HEK293 (cell line): Measurements from ENCODE around the gene TUBGCP6.

Experiments
- CTCF ChIA-PET: fragments of 350-600 bp; formaldehyde crosslinking; extraction: SDS; loops from one replicate; lab custom pipeline; 2021; ENCODE audit warnings: antibody characterized with exemption; lab: Yijun Ruan, JAX
- POLR2A ChIA-PET: fragments of 300-600 bp; formaldehyde crosslinking; extraction: SDS; loops from one replicate; lab custom pipeline; 2020; ENCODE audit warnings: antibody characterized with exemption, inconsistent platforms; lab: Yijun Ruan, JAX
- H3K27ac ChIP-seq: fragments of 200-500 bp; sonication (Bioruptor generic); 2 replicates; pipeline ENCODE4 v1.5.1; 2014; ENCODE audit warnings: low read depth, low read length, control low read depth, inconsistent platforms; ENCODE audit errors: extremely low read depth
- H3K36me3 ChIP-seq, 2 experiments: fragments of 200-500 bp in 1 of 2; sonication (Bioruptor generic) in 1 of 2; 1 replicate in 1 of 2; 2 replicates in 1 of 2; pipeline ENCODE4 v1.5.1; 2014 to 2017; ENCODE audit warnings: inconsistent platforms in 2 of 2, low read length in 2 of 2; ENCODE audit not compliant: control insufficient read depth in 2 of 2, insufficient read depth in 1 of 2
- H3K4me1 ChIP-seq: fragments of 200-500 bp; sonication (Bioruptor generic); 2 replicates; pipeline ENCODE4 v1.5.1; 2014; ENCODE audit warnings: mild to moderate bottlenecking, low read length, inconsistent platforms; ENCODE audit not compliant: control insufficient read depth, insufficient read depth
- H3K4me3 ChIP-seq: 2 replicates; pipeline ENCODE4 v1.5.1; 2011; ENCODE audit warnings: low read depth, mild to moderate bottlenecking, control low read depth, low read length, moderate library complexity
- H3K9me3 ChIP-seq: fragments of 200-500 bp; sonication (Bioruptor generic); 2 replicates; pipeline ENCODE4 v1.5.1; 2014; ENCODE audit warnings: low read depth, low read length, inconsistent platforms; ENCODE audit not compliant: control insufficient read depth, insufficient read depth
- BCL11A ChIP-seq: fragments of 450-650 bp; formaldehyde crosslinking; IDR thresholded peaks from 2 replicates; pipeline ENCODE4 v1.5.1; 2016; ENCODE audit warnings: low read depth, missing biosample characterization, missing genetic modification characterization
- BCL11B ChIP-seq: fragments of 450-650 bp; formaldehyde crosslinking; IDR thresholded peaks from 2 replicates; pipeline ENCODE4 v1.5.1; 2016; ENCODE audit warnings: low read depth, missing biosample characterization, missing genetic modification characterization
- CTCF ChIP-seq: fragments of 450-650 bp; formaldehyde crosslinking; IDR thresholded peaks from 2 replicates; pipeline ENCODE4 v1.5.1; 2016; ENCODE audit warnings: missing biosample characterization, missing genetic modification characterization
- GLIS1 ChIP-seq: fragments of 450-650 bp; formaldehyde crosslinking; IDR thresholded peaks from 2 replicates; pipeline ENCODE4 v1.5.1; 2016; ENCODE audit warnings: missing biosample characterization, missing genetic modification characterization
- GLIS2 ChIP-seq: fragments of 450-650 bp; formaldehyde crosslinking; IDR thresholded peaks from 2 replicates; pipeline ENCODE4 v1.5.1; 2016; ENCODE audit warnings: missing biosample characterization, missing genetic modification characterization
- HIC1 ChIP-seq: fragments of 450-650 bp; formaldehyde crosslinking; IDR thresholded peaks from 2 replicates; pipeline ENCODE4 v1.5.1; 2016; ENCODE audit warnings: missing biosample characterization, missing genetic modification characterization
- MEIS1 ChIP-seq: sonication (generic); formaldehyde crosslinking; IDR thresholded peaks from 2 replicates; pipeline ENCODE4 v1.8.1; 2022; ENCODE audit warnings: missing genetic modification reagents, mild to moderate bottlenecking, borderline replicate concordance
- RBAK ChIP-seq: fragments of 450-650 bp; formaldehyde crosslinking; IDR thresholded peaks from 2 replicates; pipeline ENCODE4 v1.5.1; 2016; ENCODE audit warnings: missing biosample characterization, missing genetic modification characterization
- REPIN1 ChIP-seq: fragments of 450-650 bp; formaldehyde crosslinking; IDR thresholded peaks from 2 replicates; pipeline ENCODE4 v1.5.1; 2017; ENCODE audit warnings: missing biosample characterization, missing genetic modification characterization, low read depth
- ZBTB17 ChIP-seq: fragments of 450-650 bp; formaldehyde crosslinking; IDR thresholded peaks from 2 replicates; pipeline ENCODE4 v1.5.1; 2016; ENCODE audit warnings: missing biosample characterization, missing genetic modification characterization
- ZBTB21 ChIP-seq: fragments of 450-650 bp; formaldehyde crosslinking; IDR thresholded peaks from 2 replicates; pipeline ENCODE4 v1.5.1; 2017; ENCODE audit warnings: missing biosample characterization, missing genetic modification characterization
- ZBTB48 ChIP-seq: fragments of 450-650 bp; formaldehyde crosslinking; IDR thresholded peaks from 2 replicates; pipeline ENCODE4 v1.5.1; 2016; ENCODE audit warnings: missing biosample characterization, missing genetic modification characterization
- ZFP69B ChIP-seq: fragments of 450-650 bp; formaldehyde crosslinking; IDR thresholded peaks from 2 replicates; pipeline ENCODE4 v1.5.1; 2016; ENCODE audit warnings: missing biosample characterization, missing genetic modification characterization
- ZIC2 ChIP-seq: fragments of 450-650 bp; formaldehyde crosslinking; IDR thresholded peaks from 2 replicates; pipeline ENCODE4 v1.5.1; 2016; ENCODE audit warnings: missing biosample characterization, missing genetic modification characterization
- ZNF157 ChIP-seq: fragments of 450-650 bp; formaldehyde crosslinking; IDR thresholded peaks from 2 replicates; pipeline ENCODE4 v1.5.1; 2016; ENCODE audit warnings: missing biosample characterization, missing genetic modification characterization
- ZNF211 ChIP-seq: fragments of 450-650 bp; formaldehyde crosslinking; IDR thresholded peaks from 2 replicates; pipeline ENCODE4 v1.5.1; 2016; ENCODE audit warnings: low read depth, missing biosample characterization, missing genetic modification characterization
- ZNF23 ChIP-seq: fragments of 450-650 bp; formaldehyde crosslinking; IDR thresholded peaks from 2 replicates; pipeline ENCODE4 v1.5.1; 2016; ENCODE audit warnings: missing biosample characterization, missing genetic modification characterization, borderline replicate concordance
- ZNF549 ChIP-seq: fragments of 450-650 bp; IDR thresholded peaks from 2 replicates; pipeline ENCODE4 v1.5.1; 2018; ENCODE audit warnings: missing biosample characterization, missing genetic modification characterization, mild to moderate bottlenecking, inconsistent platforms, moderate library complexity
- ZNF560 ChIP-seq: fragments of 450-650 bp; formaldehyde crosslinking; IDR thresholded peaks from 2 replicates; pipeline ENCODE4 v1.5.1; 2017; ENCODE audit warnings: missing biosample characterization, missing genetic modification characterization, borderline replicate concordance
- ZNF664 ChIP-seq: fragments of 450-650 bp; formaldehyde crosslinking; IDR thresholded peaks from 2 replicates; pipeline ENCODE4 v1.5.1; 2016; ENCODE audit warnings: missing biosample characterization, missing genetic modification characterization
- ZNF692 ChIP-seq: fragments of 450-650 bp; formaldehyde crosslinking; IDR thresholded peaks from 2 replicates; pipeline ENCODE4 v1.5.1; 2016; ENCODE audit warnings: missing biosample characterization, missing genetic modification characterization

TUBGCP6 gene

GRCh38 chr22:50259302-50259701 lies 14.5 kb upstream of the TUBGCP6 start:
- TF ChIP-seq GLIS1 (tag by site-specific recombination) (peak; percentile 95), BCL11B (tag by site-specific recombination) (0 out of 2 replicates have a peak, but pooled peaks have one; percentile 24), GLIS2 (tag by site-specific recombination) (peak; percentile 22; the same call in 1 of the 2 replicates), ZNF23 (no peak), ZIC2 (peak; percentile 71), RBAK (tag by site-specific recombination) (no peak), ZNF549 (no peak), ZNF560 (no peak), ZNF211 (tag by site-specific recombination) (no peak), ZFP69B (tag by site-specific recombination) (peak; percentile 68; the same call in 1 of the 2 replicates), ZNF692 (peak; percentile 52; the same call in 1 of the 2 replicates)
- peaks cover 0 to 53% of the 10 kb centered on the region in 2 experiments; a peak in 2 of 3 replicates for H3K36me3 ChIP-seq
- H3K9me3 ChIP-seq: no peaks in the 10 kb centered on the region
- ChIA-PET POLR2A (interaction anchor here (2.7 kb wide), 1 partner anchor 8 kb away, joined by 20 read pairs; the partner anchor contains the start of gene HDAC10), CTCF (interaction anchor here (1.0 kb wide), 1 partner anchor 68 kb away, joined by 3 read pairs; no protein-coding TSS in a partner anchor)
- no peak overlapping the region for H3K27ac ChIP-seq
- H3K4me3 ChIP-seq: no peak overlapping the region
- peaks cover 11% of the 10 kb centered on the region for H3K4me1 ChIP-seq

GRCh38 chr22:50258361-50259292 lies 13.8 kb upstream of the TUBGCP6 start:
- peaks cover 11% of the 10 kb centered on the region for H3K4me1 ChIP-seq
- H3K9me3 ChIP-seq: no peaks in the 10 kb centered on the region
- ChIA-PET CTCF (interaction anchor here (0.6 to 1.0 kb wide), 2 partner anchors 69 to 77 kb away, joined by 3 read pairs; no protein-coding TSS in a partner anchor), POLR2A (no interaction called here)
- no peak for TF ChIP-seq ZBTB17 (tag by site-specific recombination)
- peak; percentile 64 for TF ChIP-seq HIC1 (tag by site-specific recombination)
- no peak overlapping the region for H3K4me3 ChIP-seq
- no peak overlapping the region for H3K27ac ChIP-seq
- peaks cover 0 to 59% of the 10 kb centered on the region in 2 experiments; a peak in 2 of 3 replicates for H3K36me3 ChIP-seq

GRCh38 chr22:50257451-50258360 lies 12.9 kb upstream of the TUBGCP6 start:
- ChIA-PET POLR2A (no interaction called here), CTCF (interaction anchor here (0.6 kb wide), 1 partner anchor 78 kb away, joined by 3 read pairs; no protein-coding TSS in a partner anchor)
- peaks cover 8% of the 10 kb centered on the region for H3K4me1 ChIP-seq
- no peak overlapping the region for H3K27ac ChIP-seq
- H3K4me3 ChIP-seq: no peak overlapping the region
- TF ChIP-seq BCL11A (tag by site-specific recombination) (0 out of 2 replicates have a peak, but pooled peaks have one; percentile 10), BCL11B (tag by site-specific recombination) (peak; percentile 50; the same call in 1 of the 2 replicates), ZBTB21 (no peak), ZBTB48 (tag by site-specific recombination) (no peak), CTCF (tag by site-specific recombination) (no peak), ZNF23 (no peak), MEIS1 (CRISPR knock-in tag) (no peak), REPIN1 (tag by site-specific recombination) (no peak), ZNF664 (tag by site-specific recombination) (no peak), ZNF157 (tag by site-specific recombination) (no peak)
- no peaks in the 10 kb centered on the region for H3K9me3 ChIP-seq
- peaks cover 0 to 67% of the 10 kb centered on the region in 2 experiments; a peak in 2 of 3 replicates for H3K36me3 ChIP-seq
